AG20443 (cell line): ENCODE measurements around the gene CYP1B1.

ENCODE experiments used
- DNase-seq: peaks from one replicate; pipeline ENCODE4 v3.0.0; 2012; ENCODE audit warnings: low spot score, mixed read lengths

CYP1B1 gene

GRCh38 chr2:38074764-38075506, 1.0 kb downstream of the CYP1B1 start:
- DNase-seq, result peak; percentile 40

DNA sequence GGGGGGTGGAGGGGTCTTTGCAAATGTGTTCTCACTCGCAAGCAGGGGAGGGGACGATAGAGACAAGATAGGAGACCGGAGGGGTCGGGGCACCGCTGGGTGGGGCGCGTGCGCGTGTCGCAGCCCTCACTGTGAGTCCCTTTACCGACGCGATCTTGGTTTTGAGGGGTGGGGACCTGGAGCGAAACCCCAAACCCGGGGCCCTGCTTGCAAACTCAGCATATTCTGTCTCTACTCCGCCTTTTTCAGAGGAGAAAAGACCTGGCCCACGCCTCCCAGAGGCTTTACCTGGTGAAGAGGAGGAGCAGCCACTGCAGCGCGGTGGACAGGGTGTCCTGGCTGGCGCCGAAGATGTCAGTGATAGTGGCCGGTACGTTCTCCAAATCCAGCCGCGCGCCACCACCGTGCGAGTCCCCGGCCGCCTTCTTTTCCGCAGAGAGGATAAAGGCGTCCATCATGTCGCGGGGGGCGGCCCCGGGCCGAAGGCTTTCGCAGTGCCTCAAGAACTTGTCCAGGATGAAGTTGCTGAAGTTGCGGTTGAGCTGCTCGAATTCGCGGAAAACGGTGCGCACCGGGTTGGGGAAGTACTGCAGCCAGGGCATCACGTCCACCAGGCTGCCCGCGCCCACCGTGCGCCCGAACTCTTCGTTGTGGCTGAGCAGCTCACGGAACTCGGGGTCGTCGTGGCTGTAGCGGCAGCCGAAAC, 1.7 kb downstream of the CYP1B1 start:
- DNase-seq, result no peak

DNA sequence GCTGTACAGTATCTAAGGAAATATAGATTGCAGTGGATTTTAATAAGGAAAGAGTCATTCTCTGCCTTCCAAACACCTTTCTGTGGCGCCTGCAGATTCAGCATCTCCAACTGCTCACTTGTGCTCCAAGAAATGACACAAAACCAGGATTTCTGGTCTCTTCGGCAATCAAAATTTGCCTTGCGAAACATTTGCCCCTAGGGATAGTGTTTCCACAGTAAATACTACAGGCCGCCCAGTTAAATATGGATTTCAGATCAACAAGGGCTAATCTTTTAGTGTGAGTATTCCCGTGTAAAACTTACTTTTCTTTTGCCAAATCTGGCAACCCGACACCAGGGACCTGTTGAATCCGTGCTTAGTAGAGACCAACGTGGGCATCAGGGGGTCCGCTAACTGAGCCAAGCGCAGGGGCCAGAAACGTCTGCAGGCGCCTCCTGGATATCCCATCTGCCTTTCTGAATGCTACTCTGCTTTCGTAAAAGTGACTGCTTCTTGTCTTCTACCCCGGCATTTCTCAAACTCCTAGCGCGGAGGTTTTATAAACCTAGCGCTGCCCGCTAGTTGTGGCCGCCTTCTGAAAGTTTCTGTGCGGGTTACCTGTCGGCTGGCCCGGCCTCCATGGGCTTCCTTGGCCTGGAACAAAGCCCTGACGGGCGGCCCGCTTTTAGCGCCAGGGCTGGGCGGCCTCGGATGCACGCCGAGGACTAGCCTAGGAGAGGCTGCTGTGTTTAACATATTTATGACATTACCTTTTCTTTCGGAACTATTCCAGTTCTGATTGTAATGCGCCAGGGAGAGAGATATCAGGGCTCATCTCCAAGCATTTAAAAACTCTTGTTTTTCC, 2.5 kb downstream of the CYP1B1 start:
- DNase-seq, result no peak

DNA sequence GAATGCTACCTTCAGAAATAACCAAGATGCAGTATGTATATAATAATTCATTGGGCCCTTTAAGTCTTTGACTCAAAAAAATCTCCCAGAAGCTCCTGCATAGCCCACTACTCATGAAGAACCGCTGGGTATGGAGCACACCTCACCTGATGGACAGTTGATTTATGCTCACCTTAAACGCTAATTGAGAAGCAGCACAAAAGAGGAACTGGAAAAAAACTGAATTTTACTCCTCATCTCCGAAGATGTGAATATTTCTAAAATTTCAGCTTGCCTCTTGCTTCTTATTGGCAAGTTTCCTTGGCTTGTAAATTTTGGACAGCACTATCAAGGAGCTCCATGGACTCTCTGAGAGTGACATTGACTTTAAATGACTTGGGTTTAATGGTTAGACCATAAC, 5.5 kb downstream of the CYP1B1 start:
- DNase-seq, result no peak

- DNase-seq, result no peak
Observed at GRCh38 chr2:38068234-38068633, 7.7 kb downstream of the CYP1B1 start.

GRCh38 chr2:38066421-38067115, 9.4 kb downstream of the CYP1B1 start:
- no peak for DNase-seq

GRCh38 chr2:38065502-38066135, 10.3 kb downstream of the CYP1B1 start:
- DNase-seq, result no peak

DNA sequence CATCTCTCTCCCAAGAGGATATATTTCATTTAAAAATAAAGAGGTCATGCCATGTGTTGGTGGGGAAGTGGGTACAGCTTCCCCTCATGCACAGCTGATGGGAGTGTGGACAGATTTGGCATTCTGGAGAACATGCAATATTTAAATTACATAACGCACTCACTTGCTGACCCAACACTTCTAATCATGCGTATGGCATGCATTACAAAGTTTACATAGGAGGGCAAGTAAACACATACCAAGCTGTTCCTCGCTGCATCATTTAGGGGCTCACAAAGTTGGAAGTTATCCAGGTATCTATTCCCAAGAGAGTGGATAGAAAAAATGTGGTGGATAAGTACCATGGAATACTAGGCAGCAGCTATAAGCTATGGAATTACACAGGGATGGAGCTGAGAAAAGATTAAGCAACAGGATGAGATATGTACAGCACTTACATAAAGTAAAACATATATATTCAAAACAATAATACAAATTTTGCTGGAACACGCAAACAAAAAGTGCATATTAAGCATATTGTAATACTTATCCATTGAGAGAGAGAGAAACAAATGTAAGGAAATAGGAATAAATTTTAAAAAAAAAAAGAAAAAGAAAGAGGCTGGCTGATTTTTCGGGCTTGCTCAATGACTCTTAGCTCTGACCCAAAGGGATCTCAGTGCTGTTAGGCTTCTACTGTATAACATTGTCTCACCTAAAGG, 11.0 kb downstream of the CYP1B1 start:
- no peak for DNase-seq

DNA sequence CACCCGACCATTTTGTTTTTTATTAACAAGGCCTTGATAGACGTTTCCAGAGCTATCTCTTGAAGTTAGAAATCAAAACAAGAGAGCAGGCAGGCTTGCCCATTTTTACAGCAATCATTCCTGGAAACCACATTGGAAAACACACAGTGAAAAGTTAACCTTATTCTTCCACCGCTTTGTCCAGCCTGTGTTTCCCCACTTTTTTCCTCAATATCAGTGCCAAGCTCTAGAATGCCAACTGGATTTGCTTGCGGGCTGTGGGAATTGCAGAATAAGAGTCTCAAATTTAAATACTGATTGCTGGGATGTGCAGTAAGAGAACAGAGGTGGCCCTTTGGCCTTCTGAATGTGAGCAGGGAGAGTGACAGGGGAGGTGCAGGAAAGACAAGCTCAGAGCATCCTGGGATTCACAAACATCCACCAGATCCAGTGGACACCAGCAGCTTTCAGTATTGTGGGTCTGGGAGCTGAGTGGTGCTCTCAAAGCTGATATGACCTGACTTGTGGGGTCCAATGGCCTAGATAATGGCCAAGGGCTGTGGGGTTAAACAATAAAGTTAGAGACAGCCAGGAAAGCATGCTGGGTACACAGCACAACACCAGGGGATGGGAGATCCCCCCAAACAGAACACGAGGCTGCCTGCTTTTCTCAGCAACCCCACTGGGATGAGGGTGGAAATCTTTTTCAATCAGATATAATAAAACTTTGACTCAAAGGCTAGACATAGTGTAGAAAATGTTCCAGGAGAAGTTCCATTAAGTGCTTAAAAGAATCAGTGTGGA, 15.5 kb downstream of the CYP1B1 start:
- DNase-seq, result no peak

DNA sequence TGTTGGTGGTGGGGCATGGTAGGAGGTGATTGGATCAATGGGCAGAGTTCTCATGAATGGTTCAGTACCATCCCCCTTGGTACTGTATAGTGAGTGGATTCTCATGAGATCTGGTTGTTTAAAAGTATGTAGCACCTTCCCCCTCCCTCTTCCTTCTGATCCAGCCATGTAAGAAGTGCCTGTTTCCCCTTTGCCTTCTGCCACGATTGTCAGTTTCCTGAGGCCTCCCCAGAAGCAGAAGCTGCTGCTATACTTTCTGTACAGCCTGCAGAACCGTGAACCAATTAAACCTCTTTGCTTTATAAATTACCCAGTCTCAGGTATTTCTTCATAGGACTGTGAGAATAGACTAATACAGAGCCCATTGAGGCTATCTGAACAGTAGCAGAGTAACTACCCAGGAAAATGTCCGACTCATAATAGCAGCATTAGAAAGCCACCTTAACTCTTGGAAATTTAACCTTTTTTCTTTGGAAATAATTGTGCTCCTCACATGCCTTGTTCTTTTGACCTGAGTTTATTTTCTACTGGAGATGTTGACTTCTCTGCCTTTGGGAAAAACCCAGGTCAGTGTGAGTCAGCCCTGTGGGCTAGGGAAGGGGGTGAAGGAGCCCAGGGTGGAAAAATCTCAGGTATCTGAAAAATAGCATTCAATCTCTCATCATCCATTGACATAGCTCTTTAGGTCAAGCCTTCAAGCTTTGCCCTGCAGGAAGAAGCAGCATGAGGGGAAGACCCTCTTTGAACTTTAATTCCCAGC, 18.1 kb downstream of the CYP1B1 start:
- DNase-seq, result no peak

- no peak for DNase-seq
Observed at GRCh38 chr2:38056216-38056615, 19.7 kb downstream of the CYP1B1 start.

DNA sequence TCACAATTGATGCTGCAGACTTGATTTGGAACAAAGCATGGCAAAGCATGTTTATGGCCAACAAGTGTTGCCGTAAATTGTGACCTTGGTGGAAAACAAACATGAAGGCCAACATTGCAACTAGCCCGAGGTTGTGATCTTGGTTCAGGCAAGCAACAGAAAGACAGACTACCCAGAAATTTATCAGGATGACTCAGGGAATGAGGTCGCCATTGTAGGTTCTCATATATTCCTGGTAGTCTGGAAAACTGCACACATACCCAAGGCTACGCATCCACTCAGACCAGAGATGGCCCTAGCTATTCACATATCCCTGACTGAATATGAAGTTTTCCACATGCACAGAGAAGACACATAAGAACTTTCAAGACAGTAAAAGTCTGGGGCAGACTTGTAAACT, 30.1 kb downstream of the CYP1B1 start:
- DNase-seq, result no peak

GRCh38 chr2:38039121-38039910, 36.6 kb downstream of the CYP1B1 start:
- peak; percentile 49 for DNase-seq

- DNase-seq, result no peak
Observed at GRCh38 chr2:38038682-38039081, 37.3 kb downstream of the CYP1B1 start.

DNA sequence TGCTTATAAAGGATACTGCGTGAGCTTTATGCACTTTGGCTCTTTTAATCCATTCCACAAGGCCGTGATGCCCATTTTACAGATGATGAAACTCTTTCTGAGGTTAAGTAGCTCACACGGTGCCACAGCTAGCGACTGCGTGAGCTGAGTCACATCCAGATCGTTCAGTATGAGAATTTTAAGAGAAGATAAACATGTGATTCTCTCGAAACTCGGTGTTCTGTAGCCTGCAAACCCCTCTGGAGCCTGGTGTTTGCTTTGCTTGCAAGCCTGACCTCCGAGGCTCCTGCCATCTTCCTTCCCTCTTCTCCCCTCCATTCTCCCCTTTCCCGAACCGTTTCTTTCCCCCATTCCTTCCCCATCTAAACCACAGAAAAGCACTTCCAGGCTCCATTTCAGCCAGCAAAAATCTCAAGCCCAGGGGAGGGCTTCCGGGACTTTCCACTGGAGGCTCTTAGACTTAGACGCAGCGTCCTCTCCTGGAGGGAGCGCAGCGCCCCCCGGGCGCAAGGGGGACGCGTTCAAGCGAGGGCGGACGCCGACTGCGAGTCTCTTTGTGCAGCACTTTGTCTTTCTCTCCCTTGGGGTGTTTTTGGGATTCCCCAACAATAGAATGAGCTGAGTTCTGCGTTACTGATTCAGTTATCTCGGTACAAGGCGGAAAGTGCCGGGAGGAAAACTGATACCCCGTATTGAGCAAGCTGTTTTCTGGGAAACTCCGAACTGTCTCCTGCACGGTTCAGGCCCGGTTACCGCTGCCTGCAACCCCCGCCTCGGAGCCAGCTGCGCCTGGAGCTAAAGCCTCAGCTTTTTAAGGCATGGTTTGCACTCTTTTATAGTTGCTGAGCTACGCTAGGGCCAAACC, 38.0 kb downstream of the CYP1B1 start:
- peak; percentile 74 for DNase-seq

GRCh38 chr2:38037325-38037724, 38.6 kb downstream of the CYP1B1 start:
- DNase-seq, result peak; percentile 56

- no peak for DNase-seq
Observed at GRCh38 chr2:38035968-38036367, 40.0 kb downstream of the CYP1B1 start.

- peak; percentile 16 for DNase-seq
Observed at GRCh38 chr2:38033646-38034045, 42.3 kb downstream of the CYP1B1 start.
